GM12892 (cell line): ENCODE measurements around the gene CLDN7.

Experiments
- POLR2A ChIP-seq: IDR thresholded peaks from 2 replicates; pipeline ENCODE4 v1.6.1; 2011; ENCODE audit warnings: low read depth, low read length, control low read depth
- TAF1 ChIP-seq: IDR thresholded peaks from 2 replicates; pipeline ENCODE4 v1.6.1; 2011; ENCODE audit warnings: low read depth, mild to moderate bottlenecking, control low read depth, low read length, borderline replicate concordance

DNA sequence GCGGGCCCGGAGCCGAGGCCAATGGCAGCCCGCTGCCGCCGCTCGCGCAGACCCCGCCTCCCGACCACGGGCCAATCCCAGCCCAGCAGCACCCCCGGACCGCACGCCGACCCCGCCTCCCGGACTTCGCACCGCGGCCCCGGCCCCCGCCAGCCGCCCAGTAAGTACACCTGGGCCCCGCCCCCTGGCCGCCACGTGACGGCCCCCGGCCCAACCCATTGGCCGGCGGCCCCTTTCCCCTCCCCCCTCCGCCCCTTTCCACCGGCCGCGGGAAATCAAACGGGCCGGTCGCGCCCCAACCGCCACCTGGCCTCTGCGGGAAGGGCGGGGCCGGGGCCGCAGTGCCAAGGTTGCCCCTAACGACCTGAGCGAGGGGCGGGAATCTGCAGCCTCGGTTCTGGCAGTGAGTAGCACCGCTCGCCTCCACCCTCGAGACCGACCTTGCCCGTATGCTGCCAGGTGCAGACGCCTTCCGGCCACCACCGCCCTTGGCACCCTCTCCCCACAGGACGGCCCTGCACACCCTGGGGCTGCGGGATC, 32.4 kb upstream of the CLDN7 start, which contains the start of gene YBX2:
- TF ChIP-seq POLR2A, result no peak
- TF ChIP-seq TAF1, result no peak
